T1000 (cell line): ENCODE results near the gene NOS1AP.
"Not testable (repeated sequence)": the region's sequence is repeated elsewhere in the genome, so short reads cannot be mapped to it uniquely, and the experiment has no call there.

Experiments used
- DNase-seq: peaks from one replicate; lab custom pipeline; 2025; ENCODE audit warnings: mixed read lengths; lab: John Stamatoyannopoulos, UW

NOS1AP gene

DNA sequence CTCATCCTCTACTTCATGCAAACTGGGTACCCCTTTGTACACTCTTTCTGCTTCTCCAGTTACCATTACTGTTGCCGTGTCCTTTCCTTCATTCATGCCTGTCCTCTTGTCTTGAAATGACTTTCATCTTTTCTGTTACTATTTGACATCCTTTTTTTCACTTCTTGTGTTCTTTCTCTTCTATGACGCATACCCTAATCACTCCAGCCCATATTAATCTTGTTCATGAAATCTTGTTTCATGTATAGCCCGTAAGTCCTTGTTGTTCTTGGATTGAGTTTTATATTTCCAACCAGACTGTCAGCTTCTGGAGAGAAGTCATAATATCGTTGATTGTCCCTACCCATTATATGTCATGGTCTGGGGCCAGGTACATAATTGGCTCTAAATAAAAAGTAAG is 126.1 kb downstream of the NOS1AP start:
- DNase-seq, result no peak

DNA sequence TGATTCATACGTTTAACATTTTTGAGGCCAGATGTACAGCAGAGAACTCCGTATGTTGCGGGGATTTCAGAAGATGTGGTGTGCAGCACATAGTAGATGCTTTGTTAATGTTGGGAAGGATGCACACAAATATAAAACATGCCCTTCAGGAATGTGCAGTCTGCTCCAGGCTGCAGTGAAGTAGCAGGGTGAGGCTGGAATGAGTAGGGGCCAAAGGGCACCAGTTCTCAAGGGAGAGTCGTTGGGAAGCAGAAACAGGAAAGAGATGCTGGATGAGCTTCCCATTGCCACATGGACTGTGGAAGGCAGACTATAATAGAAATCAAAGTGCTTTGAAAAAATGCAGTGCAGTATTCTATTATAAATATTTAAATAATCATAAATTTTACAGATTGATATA is 126.9 kb downstream of the NOS1AP start:
- DNase-seq, result no peak

DNA sequence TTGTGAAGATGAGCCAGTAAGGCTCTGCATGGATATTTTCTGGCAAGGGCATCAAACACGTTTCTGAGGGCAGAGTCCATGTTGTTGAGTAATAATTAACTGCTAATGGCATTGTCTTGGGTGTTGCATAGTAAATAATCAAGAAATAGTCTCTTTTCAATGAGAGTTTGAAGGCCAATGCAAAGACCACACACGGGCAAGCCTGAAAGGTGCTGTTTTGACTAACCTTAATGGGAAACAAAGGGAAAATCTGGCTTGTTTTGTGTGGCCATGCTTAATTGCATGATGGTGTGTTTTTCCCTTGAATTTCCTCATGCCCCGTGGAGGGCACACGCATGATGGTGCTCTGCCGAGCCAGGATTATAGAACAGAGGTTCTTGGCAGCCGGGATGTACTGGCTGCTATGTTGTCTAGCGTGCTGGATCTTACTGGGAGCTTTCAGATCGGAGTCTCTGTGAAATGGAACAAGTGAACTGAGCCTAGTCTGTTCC is 127.6 kb downstream of the NOS1AP start:
- DNase-seq, result no peak

DNA sequence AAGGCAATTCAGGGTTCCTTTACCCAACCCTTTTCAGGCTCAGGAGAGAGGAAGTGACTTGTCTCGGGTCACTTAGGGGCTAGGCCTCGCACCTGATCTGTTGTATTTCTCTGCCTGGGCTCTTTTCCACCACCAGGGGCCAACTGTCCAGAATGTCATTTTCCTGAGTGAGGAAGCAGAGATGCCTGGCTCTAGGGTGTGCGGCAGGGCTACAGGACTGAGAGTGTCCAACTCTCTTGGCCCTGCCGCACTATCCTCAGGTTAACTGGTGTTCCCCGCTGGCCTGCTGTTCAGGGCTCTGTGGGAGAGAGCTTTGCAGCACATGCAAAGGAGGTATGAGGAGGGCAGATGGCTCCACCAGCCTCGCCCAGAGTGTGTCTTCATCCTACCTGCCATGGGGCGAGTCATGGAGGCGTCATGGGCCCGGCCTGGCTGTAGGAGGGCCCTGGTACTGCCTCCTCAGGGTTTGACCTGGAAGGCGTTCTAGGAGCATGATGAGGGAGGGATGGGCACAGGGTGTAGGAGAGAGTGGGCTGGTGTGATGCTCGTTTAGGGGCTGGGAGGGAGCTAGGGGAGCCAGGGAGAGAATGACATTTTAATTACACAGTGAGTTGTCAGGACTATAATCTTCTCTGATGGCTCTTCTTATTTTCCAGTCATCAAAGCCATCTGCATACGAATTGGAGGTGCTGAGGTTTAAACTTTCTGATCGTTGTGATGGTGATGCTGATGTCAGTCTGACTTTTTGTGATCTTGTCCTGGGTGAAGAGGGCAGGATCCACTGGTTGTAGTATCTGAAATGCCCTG is 128.3 kb downstream of the NOS1AP start:
- DNase-seq, result no peak

DNA sequence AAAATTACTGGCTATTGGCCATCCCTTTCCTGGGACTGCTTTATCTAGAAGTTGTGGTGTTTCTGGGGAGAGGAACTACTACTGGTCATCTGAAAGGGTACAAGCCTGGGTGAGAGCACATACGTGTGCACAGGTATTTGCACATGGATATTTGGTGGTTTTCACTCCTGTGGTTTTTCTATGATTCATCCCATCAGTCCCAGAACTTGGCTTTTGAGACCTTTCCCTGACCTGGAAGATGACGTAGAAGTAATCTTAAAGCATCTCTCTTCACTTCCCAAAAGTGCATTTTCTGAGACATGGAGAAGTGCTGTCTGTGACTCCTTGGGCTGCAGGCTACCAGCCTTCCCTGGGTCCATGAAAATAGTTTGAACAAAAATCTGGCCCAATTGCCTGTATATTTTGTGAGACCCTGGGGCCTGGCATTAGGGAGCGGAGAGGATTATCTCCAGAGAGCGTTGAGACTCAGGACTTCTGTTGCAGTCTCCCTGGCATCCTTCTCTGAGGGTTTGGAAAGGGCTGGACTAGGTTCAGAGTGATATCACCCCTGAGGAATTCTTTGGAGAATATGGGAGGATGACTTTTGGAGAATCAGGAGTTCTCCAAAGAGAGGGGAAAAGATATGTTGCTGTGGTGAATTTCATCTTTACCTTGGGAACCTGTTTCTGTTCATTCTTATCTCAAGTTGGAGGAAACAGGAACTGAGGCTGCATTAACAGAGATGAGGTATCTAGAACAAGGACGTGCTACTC is 130.8 kb downstream of the NOS1AP start:
- DNase-seq, result no peak

DNA sequence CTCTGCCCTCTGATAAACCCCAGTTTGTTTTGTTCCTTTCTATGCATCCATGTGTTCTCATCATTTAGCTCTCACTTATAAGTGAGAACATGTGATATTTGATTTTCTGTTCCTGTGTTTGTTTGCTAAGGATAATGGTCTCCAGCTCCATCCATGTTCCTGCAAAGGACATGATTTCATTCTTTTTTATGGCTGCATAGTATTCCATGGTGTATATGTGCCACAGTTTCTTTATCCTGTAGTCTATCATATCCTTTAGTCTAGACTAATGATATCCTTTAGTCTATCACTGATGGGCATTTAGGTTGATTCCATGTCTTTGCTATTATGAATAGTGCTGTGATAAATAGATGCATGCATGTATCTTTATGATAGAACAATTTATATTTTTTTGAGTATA is 131.6 kb downstream of the NOS1AP start:
- not testable (repeated sequence) for DNase-seq

DNA sequence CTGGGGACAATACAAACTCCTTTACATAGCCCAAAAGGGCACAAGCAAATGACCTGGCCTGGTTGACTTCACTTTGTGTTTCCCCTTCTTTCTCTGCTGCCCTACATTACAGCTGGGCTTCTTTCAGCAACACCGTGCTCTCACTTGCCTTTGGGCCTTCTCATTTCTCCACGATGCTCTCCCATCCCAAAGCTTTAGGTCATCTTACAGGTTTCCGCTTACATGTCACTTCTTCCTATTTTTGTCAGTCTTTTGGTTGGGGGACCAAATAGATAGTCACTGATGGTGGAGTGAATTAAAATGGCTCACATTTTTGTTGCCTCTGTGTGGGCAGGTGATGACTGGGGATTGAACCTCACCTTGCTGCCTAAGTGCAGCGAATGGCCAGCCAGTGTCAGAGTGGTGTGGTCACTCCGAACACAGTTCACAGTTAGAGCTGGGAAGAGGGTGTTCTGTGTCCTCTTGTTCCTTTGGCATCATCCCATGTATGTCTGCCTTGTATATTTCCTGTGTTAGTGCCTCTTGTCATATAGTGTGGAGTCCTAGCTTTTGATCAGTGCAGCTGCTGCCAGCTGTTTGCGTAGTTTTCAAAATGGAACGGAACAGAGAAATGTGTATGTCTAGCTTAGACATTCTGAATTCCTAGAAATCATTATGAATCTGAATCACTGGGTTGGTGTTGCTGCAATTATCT is 134.8 kb downstream of the NOS1AP start:
- DNase-seq, result no peak

DNA sequence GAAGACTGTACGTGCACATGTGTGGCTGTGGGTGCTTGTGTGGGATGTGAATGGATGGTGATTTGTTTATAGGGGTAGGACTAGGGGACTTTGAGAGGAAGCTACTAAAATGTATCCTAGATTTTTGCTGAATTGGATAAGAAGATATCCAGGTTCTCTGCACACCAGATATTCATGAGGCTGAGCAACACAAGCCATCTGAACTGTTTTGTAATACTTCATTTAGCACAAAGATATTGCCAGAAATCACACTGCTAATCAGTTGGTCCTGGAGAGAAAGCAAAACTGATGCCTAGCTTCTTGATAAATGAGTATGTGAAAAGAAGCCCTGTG is 135.3 kb downstream of the NOS1AP start:
- no peak for DNase-seq

DNA sequence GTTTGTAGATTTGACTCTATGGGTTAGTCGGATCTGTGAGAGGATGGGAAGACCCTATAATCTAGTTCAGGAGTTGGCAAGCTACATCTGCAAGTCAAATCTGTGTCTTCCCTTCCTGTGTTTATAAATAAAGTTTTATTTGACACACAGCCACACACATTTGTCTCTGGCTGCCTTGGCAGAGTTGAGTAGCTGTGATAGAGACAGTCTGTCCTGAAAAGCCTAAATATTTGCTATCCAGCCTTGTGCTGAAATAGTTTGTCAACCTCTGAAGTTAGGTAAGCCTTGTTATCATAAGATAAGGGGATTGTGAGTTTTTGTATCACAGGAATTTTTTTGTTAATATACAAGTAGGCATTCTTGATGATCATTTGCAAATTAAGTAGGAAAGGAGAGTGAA is 136.8 kb downstream of the NOS1AP start:
- DNase-seq, result no peak

DNA sequence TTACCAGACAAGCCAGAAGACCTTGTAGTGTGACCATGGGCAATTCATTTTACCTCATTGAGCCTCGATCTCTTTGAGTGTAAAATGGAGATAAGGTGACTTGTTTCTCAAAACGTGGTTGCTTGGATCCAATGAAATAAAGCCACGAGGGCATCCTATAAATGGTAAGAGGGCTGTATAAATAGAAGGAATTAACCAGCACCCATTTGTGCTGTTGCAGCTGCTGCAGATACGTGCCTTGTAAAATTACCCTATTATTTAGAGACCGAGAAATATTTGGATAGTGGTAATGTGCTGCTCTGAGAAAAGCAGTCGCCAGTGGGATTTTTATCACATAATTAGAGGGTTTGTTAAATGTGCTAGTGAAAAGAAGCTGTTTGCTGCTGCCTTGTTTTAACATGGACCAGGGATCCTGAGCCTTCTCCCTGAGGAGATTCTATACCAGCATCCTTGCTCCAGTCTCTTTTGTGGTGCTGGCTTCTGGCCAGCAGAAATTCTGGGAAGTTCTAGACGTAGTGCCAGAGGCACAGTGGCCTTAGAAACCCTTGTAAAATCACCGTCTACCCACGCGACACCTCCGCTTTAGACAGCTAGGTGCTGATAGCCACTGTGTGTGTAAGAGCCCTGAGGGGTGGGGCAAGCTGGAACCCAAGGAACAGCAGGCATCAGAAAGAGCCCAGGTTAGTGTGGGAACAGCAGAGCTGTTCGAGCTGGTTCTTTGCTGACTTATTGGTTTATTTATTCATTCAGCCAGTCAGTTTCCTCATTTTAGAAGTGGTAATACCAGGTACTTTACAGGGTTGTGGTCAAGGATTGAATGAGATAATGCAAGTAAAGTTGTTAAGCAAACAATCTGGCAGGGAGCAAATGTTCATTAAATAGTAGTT is 137.5 kb downstream of the NOS1AP start:
- DNase-seq, result no peak

DNA sequence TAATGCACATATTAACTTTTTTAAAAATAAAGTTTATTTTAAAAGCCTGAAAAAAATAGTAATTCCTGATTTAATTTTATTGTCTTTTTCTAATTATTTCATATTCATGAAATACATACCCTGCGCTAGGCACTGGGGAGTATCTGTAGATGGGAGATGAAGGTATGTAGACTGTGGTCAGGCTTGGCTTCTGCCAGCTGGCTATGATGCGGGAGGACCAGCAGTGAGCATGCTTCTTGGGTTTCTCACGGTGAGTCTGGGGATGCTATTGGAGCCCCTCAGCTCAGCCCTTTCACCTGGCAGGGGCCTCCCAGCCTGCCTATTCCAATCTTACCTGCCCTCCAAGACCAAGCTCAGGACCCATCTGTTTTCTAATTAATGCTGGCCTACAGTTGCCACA is 138.4 kb downstream of the NOS1AP start:
- no peak for DNase-seq

DNA sequence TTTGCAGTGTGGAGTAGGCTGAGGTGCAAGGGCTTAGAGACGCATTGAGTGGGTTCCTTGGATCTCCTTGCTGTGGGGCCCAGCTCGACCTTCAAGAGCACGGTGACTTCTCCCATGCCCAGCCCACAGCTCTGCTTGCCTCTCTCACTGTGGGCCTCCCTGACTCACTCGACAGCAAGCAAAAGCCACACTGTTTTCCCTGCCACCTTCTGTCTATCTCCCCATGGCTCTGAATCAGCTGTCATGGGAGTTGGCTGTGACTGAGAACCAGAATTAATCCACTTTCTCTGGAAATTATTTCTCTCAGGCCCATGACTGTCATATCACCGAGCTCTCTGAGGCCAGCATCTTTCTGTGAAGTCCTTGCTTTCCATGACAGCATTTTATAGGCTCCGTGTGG is 140.7 kb downstream of the NOS1AP start:
- DNase-seq, result no peak

DNA sequence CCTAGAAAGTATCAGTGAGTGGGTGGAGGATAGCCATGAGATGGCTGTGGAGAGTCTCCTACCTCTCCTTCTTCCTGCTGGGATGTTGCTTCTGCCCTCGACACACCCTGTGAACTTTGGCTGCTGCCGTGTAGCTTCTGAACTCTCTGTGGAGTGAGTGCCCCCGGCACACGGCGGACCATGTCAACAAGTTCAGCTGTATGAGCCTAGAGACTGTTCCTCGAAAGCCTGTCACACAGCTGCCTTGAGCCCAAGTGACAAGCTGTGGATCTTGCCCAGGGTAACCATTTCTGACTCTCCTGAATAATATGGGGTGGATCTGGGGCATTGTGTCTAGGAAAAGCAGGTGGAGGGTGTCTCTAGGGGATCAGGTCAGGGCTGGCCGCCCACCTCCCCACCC is 143.2 kb downstream of the NOS1AP start:
- DNase-seq, result no peak

DNA sequence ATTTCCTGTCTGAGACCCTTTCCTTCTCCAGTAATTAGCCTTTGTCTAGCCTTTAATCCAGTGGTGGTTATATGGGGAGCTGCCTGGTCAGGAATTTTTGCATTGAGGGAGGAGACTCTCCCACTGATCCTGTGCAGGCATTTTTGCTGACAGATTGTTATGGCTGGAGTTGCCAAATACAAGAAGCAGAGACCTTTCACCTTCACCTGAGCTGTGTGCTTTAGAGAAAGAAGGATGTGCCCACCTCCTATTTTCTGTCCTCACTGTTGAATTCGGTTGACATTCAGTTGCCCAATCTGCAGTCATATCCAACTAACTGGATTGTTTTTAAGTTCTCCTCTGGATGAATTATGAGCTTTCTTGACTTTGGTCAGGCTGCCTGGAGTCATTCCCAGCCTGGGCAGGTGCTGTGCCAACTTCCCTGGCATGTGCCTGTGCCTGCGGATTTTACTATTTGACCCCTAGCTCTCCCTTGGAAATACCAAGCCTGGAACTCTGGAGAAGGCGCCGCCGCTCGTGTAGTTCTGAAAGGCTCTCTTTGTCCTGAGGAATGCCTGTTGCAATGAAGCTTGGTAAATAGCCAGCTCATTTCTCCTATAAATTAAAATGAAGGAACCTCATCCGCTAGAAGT is 143.9 kb downstream of the NOS1AP start:
- DNase-seq, result peak; percentile 14

DNA sequence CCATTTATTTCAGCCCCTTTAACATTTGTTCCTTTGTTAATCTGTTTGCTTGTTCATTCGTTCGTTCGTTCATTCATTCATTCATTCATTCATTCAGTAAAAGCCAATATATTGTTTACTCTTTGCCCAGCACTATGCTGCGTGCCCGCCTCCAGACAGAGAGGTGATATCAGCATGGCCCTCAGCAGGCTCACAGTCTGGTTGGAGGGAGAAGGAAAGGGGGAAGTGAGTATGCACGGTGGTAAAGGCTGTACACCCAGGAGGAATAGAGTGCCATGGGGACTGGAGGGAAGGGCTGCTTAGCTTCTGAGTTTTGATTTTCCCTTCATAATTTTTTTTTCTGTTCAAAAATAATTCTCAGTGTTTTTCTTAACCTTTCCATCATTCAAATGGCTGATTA is 144.7 kb downstream of the NOS1AP start:
- no peak for DNase-seq

DNA sequence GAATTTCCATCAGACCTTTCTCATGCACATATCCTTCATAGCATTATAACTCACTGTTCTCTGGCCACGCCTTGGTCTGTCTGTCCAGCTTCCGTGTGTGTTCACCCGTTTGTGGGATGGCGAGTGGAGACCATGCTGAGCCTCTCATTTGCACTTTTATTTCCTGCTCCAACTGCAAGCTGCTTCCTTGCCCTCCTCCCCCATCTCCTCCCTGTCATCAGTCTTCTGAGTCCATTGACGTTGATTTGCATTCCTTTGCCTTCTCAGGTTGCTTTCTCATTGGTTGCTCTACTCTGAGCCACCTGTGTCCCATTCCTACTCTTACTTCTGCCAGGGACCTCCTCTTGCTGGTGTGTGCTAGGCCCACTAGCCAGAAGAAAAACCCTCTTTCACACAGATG is 146.4 kb downstream of the NOS1AP start:
- DNase-seq, result no peak

DNA sequence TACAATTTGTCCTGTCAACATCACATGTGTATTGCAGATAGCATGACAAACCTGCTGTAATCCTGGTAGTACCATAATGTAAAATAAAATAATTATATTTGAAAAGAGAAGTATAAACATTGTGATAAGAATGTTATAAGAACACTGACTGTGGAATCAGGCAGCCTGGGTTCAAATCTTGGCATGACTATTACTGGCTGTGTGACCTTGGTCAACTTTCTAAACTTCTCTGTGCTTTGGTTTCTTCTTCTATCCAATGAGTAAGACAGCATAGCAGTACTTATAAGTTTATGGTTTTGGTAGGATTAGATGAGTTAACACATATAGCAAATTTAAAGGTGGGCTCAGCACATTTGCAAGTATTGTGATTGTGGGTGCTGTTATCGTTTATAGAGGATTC is 147.1 kb downstream of the NOS1AP start:
- no peak for DNase-seq

DNA sequence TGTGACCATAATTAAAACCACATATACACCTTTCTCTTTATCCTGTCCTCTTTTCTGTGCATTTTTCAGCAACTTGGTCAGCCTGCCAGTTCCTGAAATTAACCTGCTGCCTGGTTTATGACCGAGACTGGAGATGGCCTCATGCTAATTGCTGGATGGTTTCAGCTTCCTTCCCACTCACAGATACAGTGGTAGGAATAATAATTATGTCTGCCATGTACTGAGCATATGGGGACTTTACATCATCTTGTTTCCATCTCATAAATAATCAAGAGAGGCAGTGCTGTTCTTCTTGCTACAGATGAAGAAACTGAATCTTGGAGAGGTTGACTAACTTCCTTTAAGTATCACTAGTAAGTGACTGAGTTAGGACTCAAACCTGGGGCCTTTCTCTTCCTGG is 148.2 kb downstream of the NOS1AP start:
- DNase-seq, result no peak

DNA sequence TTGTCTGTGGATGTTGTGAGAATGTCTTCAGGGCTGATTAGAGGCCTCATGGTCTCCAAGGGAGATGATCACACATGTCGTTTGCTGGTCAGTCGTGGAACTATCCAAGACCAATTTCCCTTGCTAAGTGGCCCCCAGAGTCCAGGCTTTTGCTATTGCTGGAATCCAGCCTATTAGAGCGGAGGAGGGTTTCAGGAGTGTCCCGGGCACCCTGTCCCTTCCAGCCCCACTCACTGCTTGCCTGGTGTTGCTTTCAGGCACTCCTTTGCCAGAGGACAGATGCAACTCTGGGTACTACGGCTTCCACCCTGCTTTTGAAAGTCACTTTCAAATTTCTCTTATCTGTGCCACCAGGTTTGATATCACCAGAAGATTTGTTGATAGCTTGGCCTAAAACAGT is 149.1 kb downstream of the NOS1AP start:
- DNase-seq, result no peak

DNA sequence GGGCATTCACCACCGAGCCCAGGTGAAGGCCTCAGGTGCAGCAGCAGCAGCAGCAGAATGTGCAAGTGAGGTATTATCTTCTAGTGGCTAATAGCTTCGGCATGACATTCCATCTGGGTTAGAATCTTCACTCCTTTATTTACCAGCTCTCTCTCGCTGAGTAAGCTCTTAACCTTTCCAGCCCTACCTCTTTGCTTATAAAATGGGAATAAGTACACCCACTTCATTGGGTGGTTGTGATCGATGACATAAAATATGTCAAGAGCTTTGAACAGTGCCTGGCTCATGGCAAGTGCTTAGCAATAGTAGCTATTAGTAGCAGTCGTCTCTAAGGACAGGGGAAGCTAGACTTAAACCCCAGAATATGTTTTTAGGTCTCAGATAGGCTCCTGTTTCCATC is 149.5 kb downstream of the NOS1AP start:
- no peak for DNase-seq

DNA sequence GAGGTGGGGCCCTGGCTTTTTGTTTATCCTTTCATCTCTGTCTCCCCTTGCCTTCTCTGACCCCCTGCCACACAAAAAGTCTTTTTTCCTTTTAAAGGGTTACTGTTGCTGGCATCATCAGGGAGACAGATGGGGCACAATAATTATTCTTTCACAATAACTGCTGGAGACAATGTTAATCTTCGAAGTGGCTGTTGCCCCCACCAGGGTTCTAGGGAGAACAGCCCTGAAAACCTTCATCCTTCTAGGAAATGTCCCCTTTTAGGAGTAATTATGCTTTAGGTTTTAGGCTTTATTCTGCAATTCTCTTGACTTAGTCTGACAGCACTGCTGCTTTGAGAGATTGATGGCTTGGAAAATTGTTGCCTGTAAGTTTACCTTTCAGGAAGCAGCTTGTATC is 150.0 kb downstream of the NOS1AP start:
- DNase-seq, result no peak
